Stimulated activated CD4-positive, alpha-beta T cell treated with anti-CD3 and anti-CD28 coated beads, TNF-alpha, amount 100 ng/mL, for 24 hours (primary cell): ENCODE results near the gene ACSF3.

Experiments used
- DNase-seq, 3 experiments: peaks; one replicate each; pipeline ENCODE4 v3.0.0-alpha.2; 2020; ENCODE audit warnings: low read depth in 3 of 3

The ACSF3 gene

GRCh38 chr16:89190150-89190958, 96.7 kb downstream of the ACSF3 start:
- DNase-seq: no peak

GRCh38 chr16:89191033-89191900, 97.6 kb downstream of the ACSF3 start:
- DNase-seq: no peak

GRCh38 chr16:89191901-89192185, 98.2 kb downstream of the ACSF3 start:
- no peak for DNase-seq

- DNase-seq: peak in 1 of 3 experiments; percentile 77
Observed at GRCh38 chr16:89192186-89192955, 98.7 kb downstream of the ACSF3 start.

- DNase-seq: peak; percentile 19 to 68 (median 52)
Observed at GRCh38 chr16:89192956-89193575, 99.4 kb downstream of the ACSF3 start.

- no peak for DNase-seq
Observed at GRCh38 chr16:89193576-89194293, 100.1 kb downstream of the ACSF3 start.

- DNase-seq: no peak
Observed at GRCh38 chr16:89194340-89195311, 101.0 kb downstream of the ACSF3 start.

- no peak for DNase-seq
Observed at GRCh38 chr16:89195521-89196171, 102.0 kb downstream of the ACSF3 start.

- DNase-seq: no peak
Observed at GRCh38 chr16:89197033-89197632, 103.5 kb downstream of the ACSF3 start.

- DNase-seq: no peak
Observed at GRCh38 chr16:89197633-89198416, 104.2 kb downstream of the ACSF3 start.

GRCh38 chr16:89198417-89199240, 105.0 kb downstream of the ACSF3 start:
- no peak for DNase-seq

GRCh38 chr16:89199241-89200123, 105.8 kb downstream of the ACSF3 start:
- no peak for DNase-seq

- no peak for DNase-seq
Observed at GRCh38 chr16:89200124-89200849, 106.6 kb downstream of the ACSF3 start, which contains the start of gene SLC22A31. Gene SLC22A31, minus strand, starts transcription at chr16:89200537. Its CDS starts 36 bp downstream, at chr16:89200501.

GRCh38 chr16:89200850-89201411, 107.3 kb downstream of the ACSF3 start:
- DNase-seq: no peak
